Kidney epithelial cell (primary cell): ENCODE data around the gene PIK3C2B. TPM values are rescaled to one million over a fixed set of nuclear protein-coding genes. Genes with fewer than 3 reads are reported as not detected.

Source experiments
- DNase-seq: peaks from one replicate; pipeline ENCODE4 v3.0.0-alpha.2; 2010; ENCODE audit warnings: low read depth
- H3K27me3 ChIP-seq: 2 replicates; pipeline ENCODE4 v1.6.0; 2011; ENCODE audit warnings: low read length; ENCODE audit not compliant: control insufficient read depth, insufficient read depth
- H3K36me3 ChIP-seq: 2 replicates; pipeline ENCODE4 v1.5.1; 2011; ENCODE audit warnings: low read length; ENCODE audit not compliant: control insufficient read depth, insufficient read depth
- H3K4me3 ChIP-seq: 2 replicates; pipeline ENCODE4 v1.5.1; 2011; ENCODE audit warnings: low read depth, mild to moderate bottlenecking, control low read depth, low read length
- total RNA-seq: library from RNA; depleted of rRNA; stranded (reverse); fragments of >200 nt; gene quantifications from 2 replicates; pipeline ENCODE4 v1.2.3, GENCODE V29; 2015
- TF ChIP-seq, protein P1 (sequence below): IDR thresholded peaks from 2 replicates; pipeline ENCODE4 v1.5.1; 2011; ENCODE audit warnings: mild to moderate bottlenecking, moderate library complexity, low read length, control low read depth, inconsistent platforms; ENCODE audit not compliant: insufficient read depth, poor library complexity, severe bottlenecking

PIK3C2B gene
- total RNA-seq, 1 donor from 2014 or later: 2.8 TPM

DNA sequence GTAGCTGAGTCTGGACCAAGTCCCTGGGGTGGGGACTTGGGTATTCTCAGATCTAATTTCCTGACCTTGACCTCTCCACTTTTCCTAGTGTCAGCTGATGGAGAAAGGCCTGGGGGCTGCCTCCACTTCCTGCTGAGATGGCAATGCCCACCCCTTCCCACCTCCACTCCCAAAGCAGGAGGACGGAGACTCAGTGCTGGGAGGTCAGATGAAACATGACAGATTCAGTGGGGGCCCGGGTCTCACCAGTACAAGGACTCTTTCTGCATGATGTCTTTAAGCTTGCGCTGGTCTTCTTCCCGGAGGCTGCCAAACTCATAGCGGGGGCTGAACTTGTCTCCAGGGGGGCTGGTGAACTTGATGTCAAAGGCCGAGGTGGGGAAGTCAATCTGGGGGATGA lies 47.4 kb downstream of the PIK3C2B start:
- no peak for DNase-seq
- Histone ChIP-seq H3K27me3 (no peaks in the 10 kb centered on the region), H3K36me3 (no peaks in the 10 kb centered on the region), H3K4me3 (no peak overlapping the region)
- TF ChIP-seq, protein P1, sequence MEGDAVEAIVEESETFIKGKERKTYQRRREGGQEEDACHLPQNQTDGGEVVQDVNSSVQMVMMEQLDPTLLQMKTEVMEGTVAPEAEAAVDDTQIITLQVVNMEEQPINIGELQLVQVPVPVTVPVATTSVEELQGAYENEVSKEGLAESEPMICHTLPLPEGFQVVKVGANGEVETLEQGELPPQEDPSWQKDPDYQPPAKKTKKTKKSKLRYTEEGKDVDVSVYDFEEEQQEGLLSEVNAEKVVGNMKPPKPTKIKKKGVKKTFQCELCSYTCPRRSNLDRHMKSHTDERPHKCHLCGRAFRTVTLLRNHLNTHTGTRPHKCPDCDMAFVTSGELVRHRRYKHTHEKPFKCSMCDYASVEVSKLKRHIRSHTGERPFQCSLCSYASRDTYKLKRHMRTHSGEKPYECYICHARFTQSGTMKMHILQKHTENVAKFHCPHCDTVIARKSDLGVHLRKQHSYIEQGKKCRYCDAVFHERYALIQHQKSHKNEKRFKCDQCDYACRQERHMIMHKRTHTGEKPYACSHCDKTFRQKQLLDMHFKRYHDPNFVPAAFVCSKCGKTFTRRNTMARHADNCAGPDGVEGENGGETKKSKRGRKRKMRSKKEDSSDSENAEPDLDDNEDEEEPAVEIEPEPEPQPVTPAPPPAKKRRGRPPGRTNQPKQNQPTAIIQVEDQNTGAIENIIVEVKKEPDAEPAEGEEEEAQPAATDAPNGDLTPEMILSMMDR: no peak

DNA sequence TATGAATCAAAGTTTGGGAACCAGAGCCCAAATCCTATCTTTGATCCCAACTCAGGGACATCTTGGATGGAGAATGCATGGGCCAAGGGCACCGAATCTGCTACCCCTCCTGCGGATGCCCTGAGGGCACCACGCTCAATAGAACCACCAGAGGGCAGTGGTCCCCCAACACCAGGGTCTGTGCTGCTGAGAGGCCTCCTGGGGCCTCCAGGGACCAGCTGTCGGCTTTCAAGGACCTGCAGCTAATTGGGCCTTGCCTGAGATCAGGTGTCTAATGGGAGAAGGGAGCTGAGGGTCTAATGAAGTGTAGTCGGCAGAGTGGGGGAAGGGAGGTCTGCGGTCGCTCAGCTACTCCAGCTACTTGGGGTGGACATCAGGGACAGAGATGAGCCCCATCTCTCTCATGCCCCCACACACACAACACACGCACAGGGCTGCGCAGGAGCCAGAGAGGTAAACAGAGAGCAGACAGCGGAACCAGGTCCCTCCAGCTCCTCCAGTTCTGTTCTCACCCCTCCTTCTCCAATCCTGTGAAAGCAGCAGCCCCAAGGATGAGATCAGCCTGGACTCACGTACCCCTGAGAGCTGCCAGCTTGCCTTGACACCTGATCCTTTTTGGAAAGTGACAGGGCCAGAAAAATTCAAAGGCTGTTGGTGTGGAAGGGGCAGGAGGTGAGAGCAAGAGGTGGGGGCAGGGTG lies 48.0 kb downstream of the PIK3C2B start:
- H3K36me3 ChIP-seq: no peaks in the 10 kb centered on the region
- TF ChIP-seq, protein P1: peak; percentile 80
- H3K4me3 ChIP-seq: no peak overlapping the region
- H3K27me3 ChIP-seq: no peaks in the 10 kb centered on the region
- no peak for DNase-seq

DNA sequence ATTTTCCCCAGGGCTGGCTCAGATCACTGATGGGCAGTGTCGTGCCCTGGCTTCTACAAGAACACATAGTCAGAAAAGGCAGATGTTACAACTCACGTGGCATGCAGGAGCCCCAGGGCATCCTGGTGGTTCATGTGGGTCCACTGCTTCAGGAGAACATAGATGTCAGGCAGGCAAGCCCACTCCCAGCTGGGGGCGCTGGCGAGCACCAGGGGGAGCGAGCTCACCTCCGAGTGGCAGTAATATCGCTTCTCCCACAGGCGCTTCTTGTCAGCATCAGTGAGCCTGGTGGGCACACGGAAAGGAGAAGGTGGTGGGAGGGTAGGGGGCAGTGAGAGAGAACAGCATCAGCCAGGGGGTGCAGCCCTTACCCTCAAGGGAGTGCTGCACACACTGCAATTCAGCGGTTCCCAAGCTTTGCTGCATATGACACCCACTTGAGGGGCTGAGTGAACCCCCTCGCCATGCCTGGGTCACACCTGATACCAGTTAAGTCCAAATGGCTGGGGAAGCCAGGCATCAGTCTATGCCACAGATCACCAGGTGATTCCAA lies 48.7 kb downstream of the PIK3C2B start:
- DNase-seq: no peak
- Histone ChIP-seq H3K36me3 (no peaks in the 10 kb centered on the region), H3K4me3 (no peak overlapping the region), H3K27me3 (no peaks in the 10 kb centered on the region)
- TF ChIP-seq, protein P1: peak; percentile 57

Other genes starting within 250 kb of the PIK3C2B start
- gene PLEKHA6, start 134.9 kb downstream of the PIK3C2B start, total RNA-seq: 15.4 and 48.9 TPM in 2 replicates
- gene PPP1R15B, start 83.0 kb downstream of the PIK3C2B start, total RNA-seq: 42.1 and 43.8 TPM in 2 replicates
- gene MDM4, start 21.6 kb upstream of the PIK3C2B start, total RNA-seq: 21.0 and 27.7 TPM in 2 replicates
- gene LRRN2, start 190.9 kb upstream of the PIK3C2B start, total RNA-seq: 7.6 and 10.8 TPM in 2 replicates